ENCODE results near the gene MCM6. TPM values are rescaled to one million over a fixed set of nuclear protein-coding genes. Genes with fewer than 3 reads are reported as not detected.

MCM6 gene
- total RNA-seq, 4 donors from 2014 or later: 11.2 to 22.0 (median 13.8) TPM

- no peak for TF ChIP-seq CTCF (IDR thresholded peaks at IDR 0.05; ENCODE audit: low read depth)
Observed at GRCh38 chr2:135792401-135793150, 83.7 kb downstream of the MCM6 start.

- no peak for TF ChIP-seq CTCF (IDR thresholded peaks at IDR 0.05; ENCODE audit: low read depth)
Observed at GRCh38 chr2:135791418-135792190, 84.6 kb downstream of the MCM6 start.

GRCh38 chr2:135790423-135790822 is 85.8 kb downstream of the MCM6 start:
- no peak for TF ChIP-seq CTCF (IDR thresholded peaks at IDR 0.05; ENCODE audit: low read depth)

Small RNA genes within 50 kb of the gene (small RNA-seq; reads per million reads assigned to genes)
- gene RF00019: 0.49 reads per million

Other genes with a start within 250 kb of the MCM6 start
- 100 to 1,000 TPM in 1 of 4 donors, 10 to 100 TPM in 3; 58.2 to 101 (median 67.8) TPM for gene UBXN4, start 134.6 kb downstream of the MCM6 start, total RNA-seq
- gene LCT, start 39.3 kb downstream of the MCM6 start, total RNA-seq: not detected
- gene DARS1, start 109.2 kb upstream of the MCM6 start, total RNA-seq: 100 to 1,000 TPM in 1 of 4 donors, 10 to 100 TPM in 3; 71.4 to 112 (median 81.2) TPM
- gene CXCR4, start 241.7 kb upstream of the MCM6 start, total RNA-seq: 100 to 1,000 TPM in 1 of 4 donors, 10 to 100 TPM in 2, 1 to 10 TPM in 1; 4.1 to 114 (median 35.7) TPM

Measured in subcutaneous adipose tissue (tissue), 4 donors.